Ascending aorta (tissue), 2 donors: Measurements from ENCODE around the gene FAM193B. TPM values are rescaled to one million over a fixed set of nuclear protein-coding genes. Genes with fewer than 3 reads are reported as not detected.

Experiments used
- DNase-seq, 2 donors: peaks; one replicate each; pipeline ENCODE4 v3.0.0-alpha.2; 2019; ENCODE audit warnings: low spot score in 2 of 2
- H3K27ac ChIP-seq, 2 donors: fragments of 200-600 bp; sonication (generic); one replicate each; pipeline ENCODE4 v1.5.1; 2016 to 2017; ENCODE audit warnings: mild to moderate bottlenecking in 1 of 2
- H3K27me3 ChIP-seq: fragments of 200-600 bp; sonication (generic); one replicate; pipeline ENCODE4 v1.5.1; 2017
- H3K36me3 ChIP-seq, 2 donors: fragments of 200-600 bp; sonication (generic); one replicate each; pipeline ENCODE4 v1.5.1; 2016
- H3K4me1 ChIP-seq, 2 donors: fragments of 200-600 bp; sonication (generic); one replicate each; pipeline ENCODE4 v1.5.1; 2016 to 2017; ENCODE audit warnings: mild to moderate bottlenecking in 1 of 2
- H3K4me3 ChIP-seq, 2 donors: fragments of 200-600 bp; sonication (generic); one replicate each; pipeline ENCODE4 v1.5.1; 2016 to 2017; ENCODE audit warnings: mild to moderate bottlenecking in 1 of 2
- H3K9me3 ChIP-seq, 2 donors: fragments of 200-600 bp; sonication (generic); one replicate each; pipeline ENCODE4 v1.5.1; 2016
- CTCF ChIP-seq, 3 experiments: fragments of 200-600 bp in 2 of 3; fragments of 450-650 bp in 1 of 3; sonication (generic) in 2 of 3; IDR thresholded peaks; one replicate each; pipeline ENCODE4 v1.5.1; 2016 to 2019; ENCODE audit warnings: antibody characterized with exemption in 3 of 3, mild to moderate bottlenecking in 1 of 3, moderate library complexity in 1 of 3
- intact Hi-C: fragments of 100-400 bp; cut with DNase I; formaldehyde crosslinking; loops from one replicate; pipeline ENCODE4 v1.15.1; 2023
- total RNA-seq: library from RNA; depleted of rRNA; stranded (reverse); fragments of >200 nt; gene quantifications from one replicate; pipeline ENCODE4 v1.1.0, GENCODE V29; 2016

Gene FAM193B
- total RNA-seq, 1 donor from 2014 or later: 116 TPM

DNA sequence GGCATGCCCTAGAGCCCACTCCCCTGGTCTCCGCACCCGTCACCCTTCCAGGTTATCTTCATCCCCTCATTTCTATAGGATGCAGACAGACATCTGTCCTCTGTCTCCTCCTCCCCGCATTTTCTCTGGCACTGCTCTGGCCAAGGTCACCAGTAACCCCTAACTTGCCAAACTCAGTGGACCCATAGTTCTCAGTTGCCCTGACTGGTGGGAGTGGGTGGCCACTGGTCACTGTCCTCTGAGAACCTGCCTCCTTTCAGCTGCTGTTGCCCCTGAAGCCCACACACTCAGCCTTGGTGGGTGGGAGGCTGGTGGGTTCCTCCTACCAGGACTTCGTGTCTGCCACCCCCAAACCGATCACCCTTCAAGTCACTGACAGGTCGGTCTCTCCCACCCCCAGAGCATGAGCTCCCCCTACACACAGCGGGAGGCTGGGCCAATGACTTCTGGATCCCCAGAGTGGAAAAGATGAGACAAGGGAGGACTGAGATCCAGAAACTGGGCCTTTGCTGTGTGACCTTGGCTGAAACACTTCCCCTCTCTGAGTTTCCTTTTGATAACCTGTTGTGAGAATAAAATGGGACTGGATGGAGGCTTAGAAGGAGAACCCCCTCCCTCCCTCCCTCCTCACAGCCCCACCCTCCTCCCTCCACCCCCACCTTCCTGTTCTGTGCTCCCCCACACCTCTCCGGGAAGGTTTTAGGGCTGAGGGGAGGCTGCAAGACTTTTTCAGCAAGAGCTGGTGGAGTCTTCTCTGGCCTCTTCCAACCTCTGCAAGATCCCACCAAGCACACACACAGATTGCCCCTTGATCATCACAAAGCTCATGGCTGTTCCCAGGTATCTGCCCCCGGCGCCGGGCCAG, 78.6 kb downstream of the FAM193B start:
- Histone ChIP-seq H3K27ac (peak overlapping the region; percentile 91), H3K4me3 (no peak overlapping the region), H3K9me3 (no peaks in the 10 kb centered on the region), H3K36me3 (no peaks in the 10 kb centered on the region), H3K27me3 (no peaks in the 10 kb centered on the region), H3K4me1 (peaks cover 27 to 79% of the 10 kb centered on the region in 2 donors)
- TF ChIP-seq CTCF (IDR thresholded peaks at IDR 0.05): no peak
- intact Hi-C loops: no loop called here
- no peak for DNase-seq

- Histone ChIP-seq H3K36me3 (no peaks in the 10 kb centered on the region), H3K9me3 (no peaks in the 10 kb centered on the region), H3K27ac (peak overlapping the region; percentile 91), H3K27me3 (no peaks in the 10 kb centered on the region), H3K4me1 (peaks cover 32 to 80% of the 10 kb centered on the region in 2 donors), H3K4me3 (no peak overlapping the region)
- intact Hi-C loops: no loop called here
- no peak for TF ChIP-seq CTCF (IDR thresholded peaks at IDR 0.05)
- no peak for DNase-seq
These were observed 79.4 kb downstream of the FAM193B start for GRCh38 chr5:177474846-177475562.

- peaks cover 30 to 78% of the 10 kb centered on the region in 2 donors for H3K4me1 ChIP-seq
- intact Hi-C loops: no loop called here
- H3K4me3 ChIP-seq: peak overlapping the region in 1 of 2 donors; percentile 91
- no peaks in the 10 kb centered on the region for H3K27me3 ChIP-seq
- peak overlapping the region; percentile 91 for H3K27ac ChIP-seq
- TF ChIP-seq CTCF (IDR thresholded peaks at IDR 0.05): no peak
- no peak for DNase-seq
- H3K36me3 ChIP-seq: no peaks in the 10 kb centered on the region
- H3K9me3 ChIP-seq: no peaks in the 10 kb centered on the region
These were observed 80.3 kb downstream of the FAM193B start for GRCh38 chr5:177474002-177474476.

DNA sequence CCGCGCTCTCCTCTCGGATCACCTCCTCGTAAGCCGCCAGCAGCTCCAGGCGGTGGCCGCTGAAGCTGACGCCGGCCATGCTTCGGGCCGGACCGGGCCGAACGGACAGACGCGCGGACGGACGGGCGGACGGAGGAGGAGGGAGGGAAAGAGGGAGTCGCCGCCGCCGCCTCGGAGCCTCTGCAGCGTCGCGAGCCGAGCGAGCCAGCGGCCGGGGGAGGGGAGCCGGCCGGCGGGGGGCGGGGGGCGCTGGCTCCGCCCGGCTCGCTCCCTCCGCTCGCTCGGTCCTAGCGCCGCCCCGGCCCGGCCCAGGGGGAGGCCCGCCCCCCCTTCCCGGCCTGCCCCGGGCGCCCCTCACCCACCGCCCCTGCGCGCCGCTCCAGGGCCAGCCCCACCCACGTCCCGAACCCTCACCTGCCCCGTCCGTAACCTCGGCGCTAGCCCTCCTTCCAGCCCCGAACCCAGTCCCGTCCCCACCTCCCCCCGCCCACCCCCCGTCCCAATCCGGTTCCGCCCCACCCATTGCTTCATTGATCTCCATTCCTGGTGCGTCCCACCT, 80.8 kb downstream of the FAM193B start, which contains the start of gene DBN1:
DBN1 (minus strand) TSS at position 192 of the 559 bp plus-strand sequence; CDS start at position 79, 113 bp downstream.
- peaks cover 26 to 77% of the 10 kb centered on the region in 2 donors for H3K4me1 ChIP-seq
- intact Hi-C loops: loop anchor here (1.0 kb wide), 1 partner anchor 16 kb away; no protein-coding TSS in a partner anchor
- no peaks in the 10 kb centered on the region for H3K36me3 ChIP-seq
- peak within 1 kb of the TSS; percentile 91 for H3K27ac ChIP-seq
- no peaks in the 10 kb centered on the region for H3K9me3 ChIP-seq
- no peak for TF ChIP-seq CTCF (IDR thresholded peaks at IDR 0.05)
- H3K27me3 ChIP-seq: no peaks in the 10 kb centered on the region
- DNase-seq: no peak
- peak within 1 kb of the TSS; percentile 91 to 94 for H3K4me3 ChIP-seq
